NCI-H748 treated with DMSO at 0.1 percent for 48 hours (cell line): ENCODE data around the gene LSMEM2.
A peak's percentile ranks its signal among the peaks of the same experiment; 100 is the strongest.

Experiments
- DNase-seq: peaks from one replicate; lab custom pipeline; 2025; lab: John Stamatoyannopoulos, UW

The LSMEM2 gene

DNA sequence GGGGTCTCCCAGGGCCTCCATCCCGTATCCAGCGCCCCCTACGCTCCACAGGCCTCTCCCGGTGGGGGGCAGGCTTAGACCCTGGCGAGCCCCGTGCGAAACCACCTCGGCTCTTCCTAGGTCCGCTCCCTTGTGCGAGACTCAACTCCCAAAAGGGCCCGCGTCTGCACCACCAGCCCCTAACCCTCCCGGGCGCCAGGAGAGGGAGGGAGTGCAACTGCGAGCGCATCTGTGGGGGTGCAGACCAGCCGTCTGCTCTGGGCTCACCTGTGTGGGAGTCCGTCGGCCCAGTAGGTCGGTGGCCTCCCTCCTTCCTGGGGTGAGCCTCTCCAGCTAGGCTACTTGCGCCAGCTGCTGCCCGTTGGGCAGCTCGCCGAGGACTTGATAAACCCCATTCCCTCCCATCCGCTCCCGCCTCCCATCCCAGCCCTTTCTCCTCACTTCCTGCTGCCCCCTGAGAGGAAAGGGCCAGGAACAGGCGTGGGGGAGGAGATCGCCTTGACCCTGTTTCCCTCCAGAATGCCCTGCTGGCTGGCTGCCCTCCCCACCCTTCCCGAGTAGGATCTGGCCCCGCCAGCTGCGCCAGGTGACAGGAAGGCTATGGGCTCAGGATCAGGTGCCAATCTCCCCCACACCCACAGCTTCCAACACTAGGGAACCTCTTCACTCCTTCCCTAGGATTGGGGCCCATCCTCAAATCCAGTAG lies 43.7 kb downstream of the LSMEM2 start, which contains the start of gene HYAL2:
HYAL2 (minus strand) TSS at position 360 of the 706 bp plus-strand sequence. CDS start 2,256 bp downstream, outside the sequence.
- no peak for DNase-seq

DNA sequence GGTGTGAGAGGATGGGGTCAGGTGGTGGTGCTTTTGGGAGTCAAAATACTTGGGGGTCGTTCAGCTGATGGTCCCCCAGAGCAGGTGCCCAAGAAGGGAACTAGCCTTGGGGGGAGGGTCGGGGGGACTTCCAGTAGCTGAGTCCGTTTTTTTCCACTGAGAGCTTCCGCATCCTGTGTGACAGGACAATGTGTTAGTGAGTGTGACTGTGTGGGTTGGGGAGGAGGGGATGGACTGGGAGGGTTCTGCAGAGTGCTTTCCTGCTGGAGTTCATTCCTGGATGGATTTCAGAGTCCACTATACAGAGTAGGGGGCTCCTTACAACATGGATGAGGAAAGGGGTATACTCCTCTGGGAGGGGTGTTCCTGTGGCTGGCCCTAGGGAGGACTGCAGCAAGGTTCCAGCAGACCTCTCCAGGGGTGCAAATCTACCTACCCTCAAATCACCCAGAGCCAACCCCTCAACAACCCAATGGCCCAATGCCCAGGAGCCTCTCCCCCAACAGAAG lies 44.3 kb downstream of the LSMEM2 start:
- no peak for DNase-seq

DNA sequence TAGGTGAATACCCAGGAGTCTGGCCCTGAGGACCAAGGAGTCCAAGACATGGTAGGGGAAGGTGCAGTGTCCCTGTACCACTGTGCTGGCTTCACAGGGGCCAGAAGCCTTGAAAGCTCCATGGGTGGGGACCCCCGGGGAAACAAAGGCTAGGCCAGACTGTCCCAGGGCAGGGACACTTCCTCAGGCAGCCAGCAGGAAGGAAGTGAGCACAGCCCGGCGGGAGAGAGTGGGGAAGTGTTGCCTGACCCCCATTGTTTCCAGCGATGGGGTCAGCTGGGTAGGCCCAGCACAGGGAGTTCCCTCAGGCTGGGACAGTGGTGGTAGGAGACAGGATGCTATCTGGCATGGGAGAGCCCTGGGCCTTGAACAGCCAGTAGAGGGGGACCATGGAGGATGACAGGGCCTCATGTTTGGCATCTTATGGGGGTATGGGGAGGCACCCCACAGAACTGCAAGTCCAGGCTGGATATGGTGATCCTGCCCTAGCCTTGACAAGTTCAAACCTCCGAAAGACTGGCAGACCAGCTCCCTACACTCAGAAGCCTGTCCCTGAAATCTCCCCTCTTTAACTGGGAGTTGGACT lies 44.8 kb downstream of the LSMEM2 start:
- DNase-seq, result no peak

- peak; percentile 11 for DNase-seq
Measured at GRCh38 chr3:50324351-50325112, 45.6 kb downstream of the LSMEM2 start.

- no peak for DNase-seq
Measured at GRCh38 chr3:50325113-50325480, 46.2 kb downstream of the LSMEM2 start.

DNA sequence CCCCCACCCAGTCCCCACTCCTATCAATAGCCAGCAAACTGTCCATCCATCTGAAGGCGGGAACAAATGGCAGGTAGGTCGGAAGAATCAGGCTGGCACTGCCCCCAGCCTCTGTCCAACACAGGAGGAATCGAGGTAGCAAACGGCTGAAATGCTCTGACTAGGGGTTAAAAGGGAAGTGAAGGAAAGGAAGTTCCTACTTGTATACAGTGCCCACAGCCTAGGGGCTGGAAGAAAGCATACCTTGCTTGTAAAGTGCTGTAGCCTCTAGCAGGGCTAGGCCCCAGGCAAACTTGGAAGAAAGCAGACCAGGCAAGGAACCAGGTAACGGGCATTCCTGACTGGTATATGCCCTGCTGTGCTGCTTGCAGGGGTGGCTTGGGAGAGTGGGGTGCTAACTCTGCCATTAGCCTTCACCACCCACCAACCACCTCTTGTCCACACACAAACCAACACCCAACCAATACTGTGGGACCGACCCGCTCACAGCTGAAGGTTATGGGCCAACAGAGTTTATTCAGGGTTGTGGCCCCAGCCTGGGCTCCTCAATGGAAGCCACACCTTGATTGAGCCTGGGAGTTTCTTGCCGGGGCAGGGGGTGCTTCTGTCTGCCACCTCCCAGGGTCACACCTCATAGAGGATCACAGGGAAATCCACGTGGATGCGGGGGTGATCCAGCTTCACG lies 46.8 kb downstream of the LSMEM2 start:
- DNase-seq, result no peak

GRCh38 chr3:50326182-50326541 lies 47.3 kb downstream of the LSMEM2 start:
- DNase-seq, result no peak

DNA sequence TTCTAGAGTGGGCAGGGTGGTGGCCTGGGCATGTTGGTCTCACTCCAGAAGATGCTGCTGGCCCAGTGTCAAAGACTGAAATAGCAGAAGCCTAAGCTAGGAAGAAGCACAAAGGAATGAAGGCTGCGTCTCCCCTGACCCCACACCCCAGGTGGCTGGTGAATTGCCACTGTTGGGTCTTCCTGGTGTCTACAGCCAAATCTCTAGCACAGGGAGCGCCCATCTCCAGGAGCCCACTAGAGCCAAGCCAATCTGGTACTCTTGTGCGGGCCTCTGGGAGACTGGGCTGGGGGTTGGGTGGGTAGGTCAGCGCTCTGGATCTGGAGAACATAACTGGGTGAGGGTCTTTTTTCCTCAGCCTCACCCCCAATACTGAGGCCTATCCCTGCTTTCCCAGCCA lies 48.2 kb downstream of the LSMEM2 start:
- DNase-seq, result no peak

DNA sequence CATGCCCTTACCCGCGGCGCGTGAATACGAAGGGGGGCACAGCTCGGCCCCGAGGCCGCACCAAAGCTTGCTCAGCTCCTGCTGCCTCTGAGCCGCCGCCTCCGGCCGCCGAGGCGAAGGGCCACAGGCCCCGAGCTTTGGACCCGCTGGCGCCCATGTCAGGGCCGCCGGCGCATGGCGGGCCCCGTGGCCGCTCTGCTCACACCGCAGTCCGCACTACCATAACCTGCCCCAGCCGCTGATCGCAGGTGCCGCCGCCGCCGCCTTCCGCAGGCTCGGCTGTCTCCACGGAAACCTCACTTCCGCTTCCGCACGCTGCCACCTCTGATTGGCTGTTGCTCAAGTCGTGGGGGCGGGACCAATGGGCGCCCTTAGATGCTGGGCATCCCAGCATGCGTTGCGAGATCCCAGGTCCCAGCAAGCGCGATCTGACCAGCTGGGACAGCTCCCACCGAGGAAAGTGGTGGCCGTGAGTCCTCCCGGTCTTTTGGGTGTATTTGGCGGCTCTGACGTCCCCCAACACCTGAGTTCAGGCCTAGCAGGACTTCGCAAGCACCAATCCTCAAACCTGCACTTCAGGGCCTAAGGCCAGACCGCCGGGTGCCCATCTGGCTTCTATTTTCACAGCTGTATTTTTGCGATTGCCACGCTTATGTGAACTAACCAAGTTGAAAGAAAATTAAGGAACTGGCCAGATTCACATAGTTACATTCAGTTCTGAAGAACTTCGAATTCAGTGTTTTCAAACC lies 49.2 kb downstream of the LSMEM2 start, which contains the start of gene TUSC2:
TUSC2 (minus strand) TSS at position 281 of the 749 bp plus-strand sequence; CDS start at position 157, 124 bp downstream.
- DNase-seq, result peak; percentile 77

- no peak for DNase-seq
Measured at GRCh38 chr3:50330330-50330729, 51.4 kb downstream of the LSMEM2 start.

- DNase-seq, result no peak
Measured at GRCh38 chr3:50331364-50331907, 52.5 kb downstream of the LSMEM2 start.

DNA sequence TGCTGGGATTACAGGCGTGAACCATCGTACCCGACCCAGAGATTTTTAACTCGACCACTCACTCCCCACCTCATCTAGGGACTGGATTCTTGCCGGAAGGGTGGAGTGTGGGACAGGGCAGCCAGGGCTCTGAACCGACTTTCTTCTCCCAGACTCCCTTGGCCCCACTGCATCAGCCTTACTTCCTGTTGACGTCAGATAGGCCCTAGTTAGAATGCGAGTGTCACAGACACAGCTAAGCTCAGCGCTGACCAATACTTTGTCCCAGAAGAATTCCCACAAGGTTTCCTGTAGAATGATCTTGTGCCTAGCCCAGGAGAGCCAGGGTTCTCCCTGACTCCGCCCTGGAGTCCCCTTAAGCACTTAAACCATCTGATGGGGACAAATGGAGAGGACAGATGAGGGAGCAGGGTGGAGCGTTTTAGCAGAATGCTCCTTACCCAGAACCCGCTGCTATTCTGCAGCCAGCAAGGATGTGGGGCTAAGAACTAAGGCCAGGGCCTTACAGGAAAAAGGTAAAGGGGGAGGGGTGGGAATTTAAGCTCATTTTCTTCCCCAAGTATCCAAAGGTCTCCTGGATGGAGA lies 54.9 kb downstream of the LSMEM2 start:
- DNase-seq, result no peak

GRCh38 chr3:50334339-50335075 lies 55.6 kb downstream of the LSMEM2 start:
- DNase-seq, result no peak

GRCh38 chr3:50336452-50337174 lies 57.7 kb downstream of the LSMEM2 start:
- DNase-seq, result no peak

GRCh38 chr3:50337175-50337861 lies 58.4 kb downstream of the LSMEM2 start:
- peak; percentile 88 for DNase-seq
